Fibroblast of villous mesenchyme (primary cell): ENCODE data around the gene MSI2. TPM values are rescaled to one million over a fixed set of nuclear protein-coding genes. Genes with fewer than 3 reads are reported as not detected.

Experiments used
- DNase-seq: peaks from one replicate; pipeline ENCODE4 v3.0.0-alpha.2; 2010; ENCODE audit warnings: low read depth
- H3K4me3 ChIP-seq: 2 replicates; pipeline ENCODE4 v1.5.1; 2011; ENCODE audit warnings: low read depth, mild to moderate bottlenecking, low read length
- total RNA-seq: library from RNA; depleted of rRNA; stranded (reverse); fragments of >200 nt; gene quantifications from 2 replicates; pipeline ENCODE4 v1.2.3, GENCODE V29; 2012
- TF ChIP-seq, protein P1 (sequence below): IDR thresholded peaks from 2 replicates; pipeline ENCODE4 v1.5.1; 2012; ENCODE audit warnings: low read depth, mild to moderate bottlenecking, low read length; ENCODE audit not compliant: insufficient read depth

The MSI2 gene
- total RNA-seq, 1 donor: 50.1 TPM

DNA sequence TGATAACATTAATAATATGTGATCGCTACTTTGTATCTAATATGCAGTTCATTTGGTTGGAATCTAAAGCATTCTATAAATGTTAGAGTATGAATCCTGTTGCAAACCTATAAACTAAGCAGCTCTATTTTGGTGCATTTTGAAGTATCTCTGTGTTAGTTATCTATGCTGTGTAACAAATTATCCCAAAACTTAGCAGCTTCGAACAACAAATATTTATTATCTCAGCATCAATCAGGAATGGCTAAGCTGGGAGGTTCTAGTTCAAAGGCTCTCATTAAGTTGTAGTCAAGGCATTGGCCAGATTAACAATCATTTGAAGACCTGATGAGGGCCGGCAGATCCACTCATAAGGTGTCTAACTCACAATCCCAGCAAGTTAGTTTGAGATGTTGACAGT, 10.1 kb upstream of the MSI2 start:
- no peak for DNase-seq

DNA sequence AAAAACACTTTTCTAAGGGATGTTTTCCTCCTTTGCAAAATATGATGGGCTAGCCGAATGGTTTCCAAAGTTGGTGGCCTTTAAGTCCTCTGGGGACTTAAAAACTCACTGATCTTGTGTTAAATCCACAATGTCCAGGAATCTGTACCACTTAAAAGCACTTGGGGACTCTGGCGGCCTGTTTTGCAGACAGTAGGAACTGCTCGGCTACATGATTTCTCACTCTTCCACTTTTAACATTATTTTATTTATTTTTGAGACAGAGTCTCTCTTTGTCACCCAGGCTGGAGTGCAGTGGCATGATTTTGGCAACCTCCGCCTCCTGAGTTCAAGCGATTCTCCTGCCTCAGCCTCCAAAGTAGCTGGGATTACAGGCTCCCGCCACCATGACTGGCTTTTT, 9.1 kb upstream of the MSI2 start:
- TF ChIP-seq, protein P1, sequence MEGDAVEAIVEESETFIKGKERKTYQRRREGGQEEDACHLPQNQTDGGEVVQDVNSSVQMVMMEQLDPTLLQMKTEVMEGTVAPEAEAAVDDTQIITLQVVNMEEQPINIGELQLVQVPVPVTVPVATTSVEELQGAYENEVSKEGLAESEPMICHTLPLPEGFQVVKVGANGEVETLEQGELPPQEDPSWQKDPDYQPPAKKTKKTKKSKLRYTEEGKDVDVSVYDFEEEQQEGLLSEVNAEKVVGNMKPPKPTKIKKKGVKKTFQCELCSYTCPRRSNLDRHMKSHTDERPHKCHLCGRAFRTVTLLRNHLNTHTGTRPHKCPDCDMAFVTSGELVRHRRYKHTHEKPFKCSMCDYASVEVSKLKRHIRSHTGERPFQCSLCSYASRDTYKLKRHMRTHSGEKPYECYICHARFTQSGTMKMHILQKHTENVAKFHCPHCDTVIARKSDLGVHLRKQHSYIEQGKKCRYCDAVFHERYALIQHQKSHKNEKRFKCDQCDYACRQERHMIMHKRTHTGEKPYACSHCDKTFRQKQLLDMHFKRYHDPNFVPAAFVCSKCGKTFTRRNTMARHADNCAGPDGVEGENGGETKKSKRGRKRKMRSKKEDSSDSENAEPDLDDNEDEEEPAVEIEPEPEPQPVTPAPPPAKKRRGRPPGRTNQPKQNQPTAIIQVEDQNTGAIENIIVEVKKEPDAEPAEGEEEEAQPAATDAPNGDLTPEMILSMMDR: no peak
- H3K4me3 ChIP-seq: no peak overlapping the region
- no peak for DNase-seq

More for the DNA sequence above, 10.1 kb upstream of the MSI2 start:
- no peak overlapping the region for H3K4me3 ChIP-seq
- TF ChIP-seq, protein P1: no peak

DNA sequence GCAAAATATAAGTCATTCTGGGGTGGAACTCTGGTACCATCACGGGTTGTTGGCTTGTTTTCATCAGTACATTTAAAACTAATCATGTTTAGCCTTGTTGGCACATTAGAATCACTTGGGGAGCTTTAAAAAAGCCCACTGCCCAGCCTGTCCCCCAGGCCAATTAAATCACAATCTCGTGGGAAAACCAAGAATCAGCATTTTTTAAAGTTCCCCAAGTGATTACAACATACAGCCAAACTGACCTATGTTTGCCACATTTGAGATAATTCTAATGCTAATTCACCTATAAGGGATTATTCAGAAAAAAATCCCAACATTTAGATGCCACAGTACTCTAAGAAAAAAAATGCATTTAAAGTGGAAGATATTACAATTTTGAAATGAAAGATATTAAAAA, 8.4 kb upstream of the MSI2 start:
- no peak for DNase-seq
- TF ChIP-seq, protein P1: no peak
- no peak overlapping the region for H3K4me3 ChIP-seq

DNA sequence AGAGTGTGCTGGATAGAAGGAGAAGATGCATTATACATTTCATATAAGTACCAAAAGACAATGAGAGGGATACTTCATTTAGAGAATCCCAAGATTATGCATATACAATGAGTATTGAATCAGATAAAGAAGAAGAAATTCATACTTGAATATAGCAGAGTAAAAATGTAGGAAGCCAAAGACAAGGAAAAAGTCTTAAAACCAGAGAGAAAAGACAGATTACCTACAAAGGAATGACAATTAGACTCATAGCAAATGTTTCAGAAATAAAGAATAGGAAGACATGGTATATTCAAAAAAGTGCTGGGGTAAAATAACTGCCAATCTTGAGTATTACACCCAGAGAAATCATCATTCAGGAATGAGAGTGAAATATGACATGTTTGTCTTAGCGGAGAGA, 6.8 kb upstream of the MSI2 start:
- no peak for DNase-seq
- H3K4me3 ChIP-seq: no peak overlapping the region
- TF ChIP-seq, protein P1: no peak

DNA sequence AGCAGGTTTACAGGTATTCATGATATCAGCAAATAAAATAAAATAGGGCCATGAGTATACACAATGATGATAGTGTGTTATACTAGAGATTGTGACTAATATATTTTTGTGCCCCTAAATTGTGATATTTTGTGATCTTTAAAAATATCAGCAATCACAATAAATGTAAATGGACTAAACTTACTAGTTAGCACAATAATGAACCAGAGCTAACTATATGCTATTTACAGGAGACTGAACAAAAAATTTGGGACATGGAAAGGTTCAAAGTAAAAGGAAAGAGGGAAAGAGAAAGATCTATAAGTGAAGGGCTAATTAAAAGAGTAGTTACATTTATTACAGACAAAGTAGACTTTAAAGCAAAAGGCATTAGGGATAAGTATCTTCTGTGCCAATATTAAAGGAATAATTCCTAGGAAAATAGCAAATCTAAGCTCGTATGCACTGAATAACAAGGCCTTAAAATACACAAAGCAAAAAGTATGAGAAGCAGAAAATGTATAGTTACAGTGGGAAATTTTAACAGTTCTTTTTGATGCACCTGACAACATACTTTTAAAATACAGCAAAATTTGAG, 5.0 kb upstream of the MSI2 start:
- DNase-seq: no peak
- TF ChIP-seq, protein P1: no peak
- H3K4me3 ChIP-seq: no peak overlapping the region

DNA sequence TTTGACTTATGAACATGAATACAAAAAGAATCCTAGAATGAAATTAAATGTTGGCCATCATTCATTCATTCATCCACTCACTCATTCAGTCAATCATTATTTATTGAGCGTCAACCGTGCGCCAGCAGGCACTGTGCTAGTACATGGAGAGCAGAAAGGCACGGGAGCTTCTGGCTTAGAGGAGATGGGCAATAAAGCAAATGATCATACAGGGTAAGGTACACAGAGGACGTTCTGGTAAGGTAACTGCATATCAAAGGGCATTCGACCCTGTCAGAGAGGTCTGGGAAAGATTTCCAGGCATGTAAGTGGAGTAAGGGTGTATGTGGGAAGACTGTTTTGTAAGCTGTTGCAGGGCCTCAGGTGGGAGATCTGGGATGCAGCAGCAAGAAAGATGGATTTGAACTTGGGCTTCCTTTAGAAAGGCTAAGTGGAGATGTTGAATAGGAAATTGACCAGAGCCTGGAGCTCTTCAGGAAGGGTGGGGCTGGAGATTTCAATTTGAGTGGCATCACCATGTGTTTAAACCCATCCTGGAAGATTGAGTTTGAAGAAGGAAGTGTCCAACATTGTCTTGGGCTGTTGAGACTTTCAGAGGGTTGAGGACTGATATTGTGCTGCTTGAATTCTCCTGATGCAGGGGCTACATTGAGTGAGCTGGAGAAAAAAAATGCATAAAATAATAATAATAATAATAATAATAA, 2.8 kb upstream of the MSI2 start:
- no peak overlapping the region for H3K4me3 ChIP-seq
- DNase-seq: no peak
- TF ChIP-seq, protein P1: no peak
